GM12878 (cell line): ENCODE data around the gene CLIC6. TPM values are rescaled to one million over a fixed set of nuclear protein-coding genes. Genes with fewer than 3 reads are reported as not detected.

Source experiments
- ATAC-seq: fragments of 200-7000 bp; cut with Tn5 transposase; 3 replicates; pipeline ENCODE4 v1.9.1; 2020; ENCODE audit warnings: mild to moderate bottlenecking, moderate library complexity
- BruUV-seq: library from RNA; stranded (reverse); fragments of 400-500 nt; replicated peaks from 2 replicates; lab custom pipeline; 2021; lab: Mats Ljungman, UMichigan
- CTCF ChIA-PET: fragments of 300-600 bp; sonication (Branson Sonifier 250); formaldehyde crosslinking; extraction: SDS; loops from one replicate; lab custom pipeline; 2021; ENCODE audit warnings: inconsistent platforms; lab: Yijun Ruan, JAX
- POLR2A ChIA-PET: fragments of 350-600 bp; formaldehyde crosslinking; extraction: SDS; loops from one replicate; lab custom pipeline; 2021; ENCODE audit warnings: inconsistent platforms; lab: Charles Lee
- RAD21 ChIA-PET: fragments of 300-600 bp; sonication (Branson Sonifier 250); formaldehyde crosslinking; loops from one replicate; lab custom pipeline; 2023; ENCODE audit warnings: antibody characterized with exemption; ENCODE audit not compliant: unreplicated experiment; lab: Charles Lee
- SMC1A ChIA-PET: fragments of 300-600 bp; sonication (Branson Sonifier 250); formaldehyde crosslinking; loops from one replicate; lab custom pipeline; 2023; ENCODE audit not compliant: unreplicated experiment, uncharacterized antibody; lab: Charles Lee
- DNase-seq: peaks from one replicate; pipeline ENCODE4 v3.0.0-alpha.2; 2011; ENCODE audit warnings: low read depth, low spot score
- FAIRE-seq: peaks from 3 replicates; lab custom pipeline; 2011; peaks lifted over from hg19 to GRCh38; lab: Jason Lieb, UNC
- H2AFZ ChIP-seq: 2 replicates; pipeline ENCODE4 v1.6.0; 2011; ENCODE audit warnings: low read depth, low read length, control low read depth; ENCODE audit not compliant: control insufficient read depth
- H3K27ac ChIP-seq: 2 replicates; pipeline ENCODE4 v1.5.1; 2011; ENCODE audit warnings: control low read depth; ENCODE audit not compliant: control insufficient read depth, insufficient read depth
- H3K27me3 ChIP-seq, 2 experiments: replicated peaks in 1 of 2; 2 replicates each; pipeline versions ENCODE4 v1.6.0 to v1.6.1; 2011; ENCODE audit warnings: low read length in 1 of 2; ENCODE audit not compliant: control insufficient read depth in 2 of 2, insufficient read depth in 2 of 2
- H3K36me3 ChIP-seq, 2 experiments: 2 replicates each; pipeline ENCODE4 v1.5.1; 2011; ENCODE audit warnings: low read length in 1 of 2; ENCODE audit not compliant: control insufficient read depth in 2 of 2, insufficient read depth in 2 of 2
- H3K4me1 ChIP-seq: 2 replicates; pipeline ENCODE4 v1.6.1; 2011; ENCODE audit warnings: mild to moderate bottlenecking, low read length, moderate library complexity, mixed read lengths; ENCODE audit not compliant: control insufficient read depth, insufficient read depth
- H3K4me2 ChIP-seq: 2 replicates; pipeline ENCODE4 v1.6.0; 2011; ENCODE audit warnings: control low read depth; ENCODE audit not compliant: control insufficient read depth, insufficient read depth
- H3K4me3 ChIP-seq: fragments of 200-600 bp; sonication (generic); 2 replicates; pipeline ENCODE4 v1.5.1; 2016
- H3K79me2 ChIP-seq: 2 replicates; pipeline ENCODE4 v1.6.0; 2011; ENCODE audit warnings: low read length; ENCODE audit not compliant: control insufficient read depth, insufficient read depth
- H3K9ac ChIP-seq: 2 replicates; pipeline ENCODE4 v1.8.0; 2011; ENCODE audit warnings: low read length, control low read depth, mixed read lengths; ENCODE audit not compliant: control insufficient read depth, insufficient read depth
- H3K9me3 ChIP-seq: replicated peaks from 3 replicates; pipeline ENCODE4 v1.5.1; 2011; ENCODE audit warnings: mild to moderate bottlenecking, low read length; ENCODE audit not compliant: control insufficient read depth, insufficient read depth
- H4K20me1 ChIP-seq: 2 replicates; pipeline ENCODE4 v1.6.0; 2011; ENCODE audit not compliant: control insufficient read depth, insufficient read depth
- BRCA1 ChIP-seq: IDR thresholded peaks from 2 replicates; pipeline ENCODE4 v1.6.1; 2011; ENCODE audit warnings: low read depth, low read length, improper control_type of control experiment
- CREB1 ChIP-seq: IDR thresholded peaks from 2 replicates; pipeline ENCODE4 v1.6.1; 2012; ENCODE audit warnings: low read depth, mild to moderate bottlenecking, inconsistent platforms
- HDGF ChIP-seq: fragments of 450-650 bp; IDR thresholded peaks from 2 replicates; pipeline ENCODE4 v1.6.1; 2016; ENCODE audit warnings: antibody characterized with exemption
- JUND ChIP-seq: IDR thresholded peaks from 2 replicates; pipeline ENCODE4 v1.6.1; 2012; ENCODE audit warnings: low read depth, mild to moderate bottlenecking, low read length, improper control_type of control experiment, moderate library complexity
- LARP7 ChIP-seq: fragments of 450-650 bp; IDR thresholded peaks from 2 replicates; pipeline ENCODE4 v1.6.1; 2017; ENCODE audit warnings: mild to moderate bottlenecking
- NRF1 ChIP-seq: conservative IDR thresholded peaks from 2 replicates; pipeline ENCODE4 v1.6.1; 2011; ENCODE audit warnings: mild to moderate bottlenecking, low read depth, low read length, improper control_type of control experiment
- POLR2AphosphoS5 ChIP-seq: IDR thresholded peaks from 2 replicates; pipeline ENCODE4 v1.6.1; 2011; ENCODE audit warnings: mild to moderate bottlenecking, low read length, inconsistent platforms
- RAD51 ChIP-seq: fragments of 450-650 bp; IDR thresholded peaks from 2 replicates; pipeline ENCODE4 v1.6.1; 2016; ENCODE audit warnings: moderate library complexity, mild to moderate bottlenecking, inconsistent platforms
- SMAD1 ChIP-seq: fragments of 450-650 bp; IDR thresholded peaks from 2 replicates; pipeline ENCODE4 v1.6.1; 2018; ENCODE audit warnings: mild to moderate bottlenecking, low read depth; ENCODE audit not compliant: partially characterized antibody
- SUZ12 ChIP-seq: fragments of 200-600 bp; sonication (generic); IDR thresholded peaks from one replicate; pipeline ENCODE4 v1.6.1; 2018; ENCODE audit warnings: antibody characterized with exemption, mild to moderate bottlenecking; ENCODE audit not compliant: unreplicated experiment
- TCF7 ChIP-seq: IDR thresholded peaks from 2 replicates; pipeline ENCODE4 v1.6.1; 2014; ENCODE audit warnings: antibody characterized with exemption, borderline replicate concordance
- YBX1 ChIP-seq: fragments of 450-650 bp; IDR thresholded peaks from 2 replicates; pipeline ENCODE4 v1.6.1; 2016; ENCODE audit warnings: antibody characterized with exemption
- WGBS: methylation state at CpG from one replicate; pipeline ENCODE4 v1.1.6; 2016; ENCODE audit warnings: low lambda C conversion rate; ENCODE audit not compliant: insufficient replicate concordance, insufficient coverage; ENCODE audit errors: missing lambda C conversion rate; 5-methylcytosine and 5-hydroxymethylcytosine counted together
- in situ Hi-C: fragments of 300-500 bp; cut with MboI; formaldehyde crosslinking; loops from 9 replicates; pipeline ENCODE4 v1.14.3; 2018; ENCODE audit warnings: mixed read lengths
- intact Hi-C: fragments of 100-400 bp; cut with micrococcal nuclease; formaldehyde crosslinking; loops from one replicate; pipeline ENCODE4 v1.14.2; 2022; ENCODE audit not compliant: unreplicated experiment
- polyA plus RNA-seq, 11 experiments: library from polyadenylated mRNA; depleted of rRNA in 4 of 11; unstranded in 6 of 11; stranded (reverse) in 5 of 11; fragments of >200 nt; fragmentation: Nextera tagmentation in 4 of 11; fragmentation: Illumina TruSeq in 1 of 11; extraction: Ambion mirVana in 4 of 11; extraction: Trizol in 1 of 11; gene quantifications; 1 replicate in 1 of 11; 2 replicates in 10 of 11; pipeline versions ENCODE4 v1.2.1 to v1.2.3, GENCODE V29; 2011 to 2016; ENCODE audit warnings: inconsistent platforms in 2 of 11, missing spikeins in 2 of 11, low read depth in 1 of 11
- total RNA-seq, 4 experiments: library from RNA; depleted of rRNA in 3 of 4; stranded (reverse); fragments of >200 nt in 3 of 4; fragmentation: Illumina TruSeq in 1 of 4; extraction: Trizol in 1 of 4; gene quantifications; 2 replicates each; pipeline versions ENCODE4 v1.2.1 to v1.2.3, GENCODE V29; 2013 to 2021
- TF ChIP-seq, protein P1 (sequence below): fragments of 450-650 bp; formaldehyde crosslinking; IDR thresholded peaks from 2 replicates; pipeline ENCODE4 v1.5.0; 2022; ENCODE audit warnings: mild to moderate bottlenecking, missing genetic modification characterization
- TF ChIP-seq, protein P2 (sequence below): IDR thresholded peaks from 2 replicates; pipeline ENCODE4 v1.6.1; 2011; ENCODE audit warnings: borderline replicate concordance, low read depth, mild to moderate bottlenecking, moderate library complexity, mixed read lengths, low read length; ENCODE audit not compliant: insufficient read depth; ENCODE audit errors: extremely low read length
- TF ChIP-seq, protein P3 (sequence below): IDR thresholded peaks from 2 replicates; pipeline ENCODE4 v1.6.1; 2011; ENCODE audit warnings: borderline replicate concordance, low read depth, mild to moderate bottlenecking, moderate library complexity, low read length; ENCODE audit not compliant: insufficient read depth, poor library complexity, severe bottlenecking

Gene CLIC6
- total and polyA plus RNA-seq, 10 of the 15 experiments (the other 5 are each of a cell fraction or from before 2014, with no cell fraction given) = 5.7 to 34.1 (median 11.2) TPM

GRCh38 chr21:34675871-34676270 lies 7.1 kb downstream of the CLIC6 start:
- CTCF ChIA-PET = interaction anchor here (1.0 to 6.4 kb wide), 3 partner anchors 12 to 45 kb away, joined by 3 to 50 read pairs (median 6); no protein-coding TSS in a partner anchor
- RAD21 ChIA-PET = interaction anchor here (0.6 to 3.6 kb wide), 3 partner anchors 9 to 33 kb away, joined by 3 to 11 read pairs (median 7); no protein-coding TSS in a partner anchor
- no peak overlapping the region for H3K4me3 ChIP-seq
- FAIRE-seq = no peak
- no peak for DNase-seq
- H4K20me1 ChIP-seq = no peaks in the 10 kb centered on the region
- WGBS = 82% methylated on average over 5 of the region's 5 CpGs
- H3K36me3 ChIP-seq = peaks cover 0 to 3% of the 10 kb centered on the region in 2 experiments; a peak in 1 of 4 replicates
- POLR2A ChIA-PET = no interaction called here
- H3K9ac ChIP-seq = no peak overlapping the region
- H3K27ac ChIP-seq = peak overlapping the region; percentile 59
- peak overlapping the region; percentile 53; the same call in 1 of the 2 replicates for H3K4me2 ChIP-seq
- H3K9me3 ChIP-seq = peaks cover 16% of the 10 kb centered on the region
- H3K27me3 ChIP-seq = no peaks in the 10 kb centered on the region
- SMC1A ChIA-PET = interaction anchor here (1.0 to 2.6 kb wide), 4 partner anchors 9 to 46 kb away, joined by 3 to 10 read pairs (median 4); no protein-coding TSS in a partner anchor
- peaks cover 29% of the 10 kb centered on the region for H3K4me1 ChIP-seq
- TF ChIP-seq LARP7 = no peak
- TF ChIP-seq, protein P1, sequence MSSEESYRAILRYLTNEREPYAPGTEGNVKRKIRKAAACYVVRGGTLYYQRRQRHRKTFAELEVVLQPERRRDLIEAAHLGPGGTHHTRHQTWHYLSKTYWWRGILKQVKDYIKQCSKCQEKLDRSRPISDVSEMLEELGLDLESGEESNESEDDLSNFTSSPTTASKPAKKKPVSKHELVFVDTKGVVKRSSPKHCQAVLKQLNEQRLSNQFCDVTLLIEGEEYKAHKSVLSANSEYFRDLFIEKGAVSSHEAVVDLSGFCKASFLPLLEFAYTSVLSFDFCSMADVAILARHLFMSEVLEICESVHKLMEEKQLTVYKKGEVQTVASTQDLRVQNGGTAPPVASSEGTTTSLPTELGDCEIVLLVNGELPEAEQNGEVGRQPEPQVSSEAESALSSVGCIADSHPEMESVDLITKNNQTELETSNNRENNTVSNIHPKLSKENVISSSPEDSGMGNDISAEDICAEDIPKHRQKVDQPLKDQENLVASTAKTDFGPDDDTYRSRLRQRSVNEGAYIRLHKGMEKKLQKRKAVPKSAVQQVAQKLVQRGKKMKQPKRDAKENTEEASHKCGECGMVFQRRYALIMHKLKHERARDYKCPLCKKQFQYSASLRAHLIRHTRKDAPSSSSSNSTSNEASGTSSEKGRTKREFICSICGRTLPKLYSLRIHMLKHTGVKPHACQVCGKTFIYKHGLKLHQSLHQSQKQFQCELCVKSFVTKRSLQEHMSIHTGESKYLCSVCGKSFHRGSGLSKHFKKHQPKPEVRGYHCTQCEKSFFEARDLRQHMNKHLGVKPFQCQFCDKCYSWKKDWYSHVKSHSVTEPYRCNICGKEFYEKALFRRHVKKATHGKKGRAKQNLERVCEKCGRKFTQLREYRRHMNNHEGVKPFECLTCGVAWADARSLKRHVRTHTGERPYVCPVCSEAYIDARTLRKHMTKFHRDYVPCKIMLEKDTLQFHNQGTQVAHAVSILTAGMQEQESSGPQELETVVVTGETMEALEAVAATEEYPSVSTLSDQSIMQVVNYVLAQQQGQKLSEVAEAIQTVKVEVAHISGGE (CRISPR knock-in tag) = no peak
- no peak for TF ChIP-seq SMAD1
- no peak for TF ChIP-seq YBX1
- no peak for TF ChIP-seq BRCA1
- no peak for TF ChIP-seq JUND
- TF ChIP-seq RAD51 = no peak
- TF ChIP-seq CREB1 = no peak
- TF ChIP-seq, protein P2, sequence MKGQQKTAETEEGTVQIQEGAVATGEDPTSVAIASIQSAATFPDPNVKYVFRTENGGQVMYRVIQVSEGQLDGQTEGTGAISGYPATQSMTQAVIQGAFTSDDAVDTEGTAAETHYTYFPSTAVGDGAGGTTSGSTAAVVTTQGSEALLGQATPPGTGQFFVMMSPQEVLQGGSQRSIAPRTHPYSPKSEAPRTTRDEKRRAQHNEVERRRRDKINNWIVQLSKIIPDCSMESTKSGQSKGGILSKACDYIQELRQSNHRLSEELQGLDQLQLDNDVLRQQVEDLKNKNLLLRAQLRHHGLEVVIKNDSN = no peak
- no peak for TF ChIP-seq SUZ12
- no peak for TF ChIP-seq NRF1
- TF ChIP-seq, protein P3, sequence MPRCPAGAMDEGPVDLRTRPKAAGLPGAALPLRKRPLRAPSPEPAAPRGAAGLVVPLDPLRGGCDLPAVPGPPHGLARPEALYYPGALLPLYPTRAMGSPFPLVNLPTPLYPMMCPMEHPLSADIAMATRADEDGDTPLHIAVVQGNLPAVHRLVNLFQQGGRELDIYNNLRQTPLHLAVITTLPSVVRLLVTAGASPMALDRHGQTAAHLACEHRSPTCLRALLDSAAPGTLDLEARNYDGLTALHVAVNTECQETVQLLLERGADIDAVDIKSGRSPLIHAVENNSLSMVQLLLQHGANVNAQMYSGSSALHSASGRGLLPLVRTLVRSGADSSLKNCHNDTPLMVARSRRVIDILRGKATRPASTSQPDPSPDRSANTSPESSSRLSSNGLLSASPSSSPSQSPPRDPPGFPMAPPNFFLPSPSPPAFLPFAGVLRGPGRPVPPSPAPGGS = no peak
- TF ChIP-seq HDGF = no peak
- TF ChIP-seq POLR2AphosphoS5 = no peak
- TF ChIP-seq TCF7 = no peak
- TF ChIP-seq, all 136 proteins: peak for 0
- intact Hi-C loops (no loop called here), in situ Hi-C loops (no loop called here)
- no peak overlapping the region for H2AFZ ChIP-seq
- no TSS peak for BruUV-seq
- H3K79me2 ChIP-seq = peaks cover 46% of the 10 kb centered on the region
- ATAC-seq = no peak
